GM19351 (cell line): ENCODE data around the gene LZTFL1.

ENCODE experiments used
- ATAC-seq: cut with Tn5 transposase; IDR thresholded peaks from one replicate; pipeline ENCODE4 v1.9.1; 2021; ENCODE audit warnings: mild to moderate bottlenecking, moderate library complexity; ENCODE audit not compliant: unreplicated experiment

The LZTFL1 gene

GRCh38 chr3:45841757-45842491, at the start of gene LZTFL1:
Gene LZTFL1 (minus strand): TSS chr3:45842119. CDS start chr3:45841991, 128 bp downstream.
- peak; percentile 98 for ATAC-seq

- no peak for ATAC-seq
Measured at GRCh38 chr3:45890405-45890804, 48.5 kb upstream of the LZTFL1 start.

- no peak for ATAC-seq
Measured at GRCh38 chr3:45889337-45889736, 47.4 kb upstream of the LZTFL1 start.

GRCh38 chr3:45887759-45888511, 46.0 kb upstream of the LZTFL1 start:
- ATAC-seq: no peak

GRCh38 chr3:45887285-45887684, 45.4 kb upstream of the LZTFL1 start:
- ATAC-seq: no peak

GRCh38 chr3:45885979-45886705, 44.2 kb upstream of the LZTFL1 start, which contains the start of gene CCR9:
Gene CCR9 (plus strand): TSS chr3:45886543. CDS start chr3:45894934, 8,391 bp downstream.
- no peak for ATAC-seq

GRCh38 chr3:45884368-45885201, 42.7 kb upstream of the LZTFL1 start:
- ATAC-seq: no peak

- ATAC-seq: peak; percentile 67
Measured at GRCh38 chr3:45881078-45882022, 39.4 kb upstream of the LZTFL1 start.

GRCh38 chr3:45880725-45881077, 38.8 kb upstream of the LZTFL1 start:
- no peak for ATAC-seq

- no peak for ATAC-seq
Measured at GRCh38 chr3:45878124-45878523, 36.2 kb upstream of the LZTFL1 start.

- ATAC-seq: no peak
Measured at GRCh38 chr3:45874677-45875346, 32.9 kb upstream of the LZTFL1 start.

GRCh38 chr3:45873638-45874037, 31.7 kb upstream of the LZTFL1 start:
- no peak for ATAC-seq

GRCh38 chr3:45873036-45873435, 31.1 kb upstream of the LZTFL1 start:
- ATAC-seq: no peak

- no peak for ATAC-seq
Measured at GRCh38 chr3:45872569-45872968, 30.6 kb upstream of the LZTFL1 start.

GRCh38 chr3:45871780-45872179, 29.9 kb upstream of the LZTFL1 start:
- ATAC-seq: no peak

- no peak for ATAC-seq
Measured at GRCh38 chr3:45870099-45870498, 28.2 kb upstream of the LZTFL1 start.

GRCh38 chr3:45869638-45870037, 27.7 kb upstream of the LZTFL1 start:
- ATAC-seq: no peak

- no peak for ATAC-seq
Measured at GRCh38 chr3:45868650-45869049, 26.7 kb upstream of the LZTFL1 start.

- ATAC-seq: no peak
Measured at GRCh38 chr3:45868213-45868612, 26.3 kb upstream of the LZTFL1 start.
